Common myeloid progenitor, CD34-positive (primary cell): ENCODE data around the gene TBPL1.

ENCODE experiments used
- CTCF ChIA-PET: fragments of 350-600 bp; sonication (Branson Sonifier 250); formaldehyde crosslinking; loops from one replicate; lab custom pipeline; 2021; ENCODE audit warnings: antibody characterized with exemption; lab: Charles Lee
- POLR2A ChIA-PET: fragments of 350-600 bp; sonication (Branson Sonifier 250); formaldehyde crosslinking; loops from one replicate; lab custom pipeline; 2021; ENCODE audit warnings: antibody characterized with exemption; lab: Charles Lee
- DNase-seq, 3 donors: peaks; one replicate each; pipeline versions ENCODE4 v3.0.0 to v3.0.0-alpha.2; 2013
- H3K27ac ChIP-seq, 2 experiments: 1 replicate in 1 of 2; 2 replicates in 1 of 2; pipeline ENCODE4 v1.7.0; 2013; ENCODE audit warnings: inconsistent platforms in 2 of 2, low read length in 2 of 2, mild to moderate bottlenecking in 2 of 2, low read depth in 1 of 2, moderate library complexity in 1 of 2; ENCODE audit not compliant: severe bottlenecking in 2 of 2, insufficient read depth in 1 of 2, poor library complexity in 1 of 2
- H3K27me3 ChIP-seq, 5 experiments: replicated peaks in 2 of 5; 1 replicate in 3 of 5; 2 replicates in 2 of 5; pipeline versions ENCODE4 v1.6.1 to v1.7.0; 2013; ENCODE audit warnings: low read length in 4 of 5, mild to moderate bottlenecking in 2 of 5, moderate library complexity in 2 of 5, inconsistent platforms in 1 of 5; ENCODE audit not compliant: insufficient read depth in 5 of 5, control insufficient read depth in 4 of 5
- H3K36me3 ChIP-seq, 4 experiments: 1 replicate in 2 of 4; 2 replicates in 2 of 4; pipeline versions ENCODE4 v1.6.1 to v1.7.0; 2013; ENCODE audit warnings: low read length in 3 of 4, control low read depth in 1 of 4, mild to moderate bottlenecking in 1 of 4; ENCODE audit not compliant: control insufficient read depth in 4 of 4, insufficient read depth in 4 of 4
- H3K4me1 ChIP-seq, 4 experiments: 1 replicate in 3 of 4; 2 replicates in 1 of 4; pipeline versions ENCODE4 v1.6.1 to v1.7.1; 2013; ENCODE audit warnings: low read length in 3 of 4, mild to moderate bottlenecking in 3 of 4, control low read depth in 1 of 4, inconsistent platforms in 1 of 4, moderate library complexity in 1 of 4; ENCODE audit not compliant: control insufficient read depth in 4 of 4, insufficient read depth in 4 of 4; ENCODE audit errors: control extremely low read depth in 1 of 4
- H3K4me3 ChIP-seq, 7 experiments: 1 replicate in 4 of 7; 2 replicates in 3 of 7; pipeline versions ENCODE4 v1.5.1 to v1.7.0; 2013; ENCODE audit warnings: mild to moderate bottlenecking in 7 of 7, low read length in 6 of 7, moderate library complexity in 6 of 7, inconsistent platforms in 2 of 7, low read depth in 2 of 7, control low read depth in 1 of 7; ENCODE audit not compliant: insufficient read depth in 4 of 7, control insufficient read depth in 1 of 7; ENCODE audit errors: extremely low read depth in 1 of 7
- H3K9me3 ChIP-seq, 5 experiments: 1 replicate in 4 of 5; 2 replicates in 1 of 5; pipeline versions ENCODE4 v1.6.1 to v1.7.1; 2013; ENCODE audit warnings: low read length in 4 of 5, mild to moderate bottlenecking in 2 of 5, inconsistent platforms in 1 of 5, low read depth in 1 of 5, moderate library complexity in 1 of 5; ENCODE audit not compliant: control insufficient read depth in 4 of 5, insufficient read depth in 2 of 5; ENCODE audit errors: control extremely low read depth in 1 of 5
- WGBS: methylation state at CpG from one replicate; pipeline ENCODE4 v1.1.5; 2013; ENCODE audit not compliant: insufficient coverage; 5-methylcytosine and 5-hydroxymethylcytosine counted together

Gene TBPL1

DNA sequence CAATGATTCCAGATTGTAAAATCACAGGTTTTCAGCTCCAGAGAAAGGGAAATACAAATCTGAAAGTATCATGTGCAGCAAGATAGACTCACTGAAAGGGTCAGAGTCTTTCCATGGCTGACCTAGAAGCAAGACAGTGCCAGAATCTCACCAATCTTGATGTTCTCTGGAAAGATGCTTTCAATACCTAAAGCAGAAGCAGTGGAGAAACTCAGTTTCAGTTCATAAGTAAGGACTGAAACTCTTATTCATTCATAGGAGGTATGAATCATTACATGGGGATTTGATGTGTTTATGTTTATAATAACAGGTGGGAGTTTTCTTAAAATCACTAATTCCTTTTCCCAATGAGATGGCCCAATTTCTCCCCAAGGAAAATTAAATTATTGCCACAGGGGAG, 56.9 kb downstream of the TBPL1 start:
- ChIA-PET POLR2A (no interaction called here), CTCF (no interaction called here)
- Histone ChIP-seq H3K27ac (no peak overlapping the region), H3K9me3 (peaks cover 0 to 7% (median 5%) of the 10 kb centered on the region in 5 experiments), H3K4me1 (no peaks in the 10 kb centered on the region), H3K27me3 (peaks cover 0 to 42% (median 23%) of the 10 kb centered on the region in 5 experiments), H3K4me3 (no peak overlapping the region), H3K36me3 (no peaks in the 10 kb centered on the region)
- DNase-seq = no peak

DNA sequence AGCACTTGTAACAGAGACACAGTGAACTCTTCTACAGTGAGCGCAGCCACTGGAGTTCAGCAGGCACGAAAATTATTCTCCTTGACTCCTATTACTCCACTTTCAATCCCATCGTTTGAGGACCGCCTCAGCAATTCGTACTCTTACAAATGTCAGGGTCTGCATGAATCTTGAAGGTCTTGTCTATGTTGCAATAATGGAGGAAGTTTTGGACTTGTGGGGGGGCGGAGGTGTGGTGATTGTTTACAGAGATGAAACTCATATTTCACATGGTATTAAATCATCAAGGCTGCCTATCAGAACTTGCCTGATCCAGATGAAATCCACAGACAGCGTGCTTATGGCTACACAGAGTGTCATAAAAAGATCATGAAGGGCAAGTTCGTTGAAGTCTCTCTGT, 57.4 kb downstream of the TBPL1 start:
- WGBS = 100% methylated on average over 1 of the region's 8 CpGs
- CTCF ChIA-PET = no interaction called here
- H3K4me1 ChIP-seq = no peaks in the 10 kb centered on the region
- DNase-seq = no peak
- POLR2A ChIA-PET = no interaction called here
- peaks cover 0 to 43% (median 23%) of the 10 kb centered on the region in 5 experiments for H3K27me3 ChIP-seq
- H3K27ac ChIP-seq = no peak overlapping the region
- H3K9me3 ChIP-seq = peaks cover 0 to 7% (median 5%) of the 10 kb centered on the region in 5 experiments
- H3K4me3 ChIP-seq = no peak overlapping the region
- no peaks in the 10 kb centered on the region for H3K36me3 ChIP-seq

DNA sequence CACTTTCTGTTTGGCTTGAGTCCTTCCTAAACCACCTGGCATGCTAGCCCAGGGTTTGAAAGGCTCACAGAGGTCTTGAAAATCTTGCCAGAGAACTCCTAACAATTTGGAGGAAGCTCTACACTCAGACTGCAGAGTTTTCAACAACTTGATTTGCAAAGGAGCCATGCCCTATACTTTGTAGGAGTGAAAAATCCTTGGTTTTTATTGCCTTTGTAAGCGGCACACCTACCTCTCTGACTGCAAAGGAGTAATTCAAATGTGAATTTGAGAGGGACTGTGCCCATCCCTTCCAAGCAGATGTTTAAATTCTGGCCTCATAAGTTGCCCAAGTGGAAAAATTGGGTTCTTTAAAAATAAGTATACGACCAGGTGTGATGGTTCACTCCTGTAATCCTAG, 58.0 kb downstream of the TBPL1 start:
- ChIA-PET CTCF (no interaction called here), POLR2A (no interaction called here)
- peaks cover 0 to 7% (median 5%) of the 10 kb centered on the region in 5 experiments for H3K9me3 ChIP-seq
- 100% methylated on average over 2 of the region's 2 CpGs for whole genome bisulfite sequencing
- peaks cover 0 to 42% (median 21%) of the 10 kb centered on the region in 5 experiments for H3K27me3 ChIP-seq
- no peak overlapping the region for H3K27ac ChIP-seq
- DNase-seq = no peak
- H3K36me3 ChIP-seq = no peaks in the 10 kb centered on the region
- H3K4me3 ChIP-seq = no peak overlapping the region
- H3K4me1 ChIP-seq = no peaks in the 10 kb centered on the region

- Histone ChIP-seq H3K36me3 (no peaks in the 10 kb centered on the region), H3K4me1 (peaks cover 6 to 13% (median 10%) of the 10 kb centered on the region in 4 experiments), H3K27ac (no peak overlapping the region), H3K4me3 (no peak overlapping the region), H3K9me3 (no peaks in the 10 kb centered on the region), H3K27me3 (peaks cover 0 to 31% (median 8%) of the 10 kb centered on the region in 5 experiments)
- POLR2A ChIA-PET = no interaction called here
- WGBS = 100% methylated on average over 1 of the region's 3 CpGs
- CTCF ChIA-PET = interaction anchor here (0.8 kb wide), 2 partner anchors 11 to 49 kb away, joined by 3 read pairs; no protein-coding TSS in a partner anchor
- no peak for DNase-seq
Observed at GRCh38 chr6:134014588-134015137, 61.6 kb downstream of the TBPL1 start.

DNA sequence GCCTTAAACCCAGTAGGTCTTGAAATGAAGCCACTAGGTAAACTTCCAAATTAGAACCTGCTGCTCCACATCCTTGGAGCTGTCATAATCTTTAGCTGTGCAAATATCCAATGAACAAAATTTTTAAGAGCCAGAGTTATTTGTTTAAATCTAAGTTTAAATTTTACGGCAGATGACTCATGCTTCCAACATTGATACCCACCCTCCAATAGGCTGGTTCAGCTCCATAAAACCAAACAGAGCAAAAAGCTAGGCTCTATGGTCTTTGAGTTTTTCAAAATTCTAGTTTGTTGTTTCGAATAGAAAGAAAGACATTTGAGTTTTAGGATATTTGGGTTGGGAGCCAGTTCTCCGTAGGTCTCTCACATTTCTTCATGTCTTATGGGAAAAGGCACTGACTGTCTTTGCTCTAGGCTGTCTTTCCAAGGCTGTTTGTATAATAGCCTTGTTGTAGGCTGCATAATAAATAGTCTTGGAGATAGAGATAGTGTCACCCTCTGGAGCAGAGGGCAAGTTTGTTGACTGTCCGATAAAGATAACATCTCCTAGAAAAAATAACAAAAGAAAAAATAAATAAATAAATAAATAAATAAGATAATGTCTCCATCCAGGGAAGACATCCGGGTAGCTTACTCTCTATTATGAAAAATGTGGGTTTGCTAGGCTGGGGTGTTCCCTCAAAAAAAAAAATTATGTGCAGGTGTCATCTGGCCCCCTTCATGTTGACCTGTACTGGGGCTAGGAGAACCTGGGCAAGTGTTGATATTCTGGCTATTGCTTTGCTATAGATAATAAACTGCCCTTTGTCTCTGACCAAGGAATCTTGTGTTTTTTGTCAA, 62.9 kb downstream of the TBPL1 start:
- Histone ChIP-seq H3K4me3 (no peak overlapping the region), H3K27ac (no peak overlapping the region), H3K27me3 (peaks cover 0 to 32% (median 10%) of the 10 kb centered on the region in 5 experiments), H3K36me3 (no peaks in the 10 kb centered on the region), H3K9me3 (no peaks in the 10 kb centered on the region), H3K4me1 (peaks cover 9 to 17% (median 11%) of the 10 kb centered on the region in 4 experiments)
- 100% methylated on average over 2 of the region's 5 CpGs for WGBS
- DNase-seq = no peak
- CTCF ChIA-PET = interaction anchor here (0.6 to 2.5 kb wide), 4 partner anchors 12 to 93 kb away, joined by 3 to 17 read pairs (median 4); no protein-coding TSS in a partner anchor
- POLR2A ChIA-PET = no interaction called here

- ChIA-PET CTCF (interaction anchor here (1.3 to 2.5 kb wide), 2 partner anchors 12 kb away, joined by 4 to 17 read pairs; no protein-coding TSS in a partner anchor), POLR2A (no interaction called here)
- H3K4me1 ChIP-seq = peaks cover 14 to 23% (median 16%) of the 10 kb centered on the region in 4 experiments
- H3K4me3 ChIP-seq = no peak overlapping the region
- DNase-seq = no peak
- H3K9me3 ChIP-seq = no peaks in the 10 kb centered on the region
- no peaks in the 10 kb centered on the region for H3K36me3 ChIP-seq
- peaks cover 0 to 33% (median 9%) of the 10 kb centered on the region in 5 experiments for H3K27me3 ChIP-seq
- H3K27ac ChIP-seq = no peak overlapping the region
Observed at GRCh38 chr6:134016558-134016814, 63.5 kb downstream of the TBPL1 start.

GRCh38 chr6:134020071-134020470, 67.0 kb downstream of the TBPL1 start:
- WGBS = 86% methylated on average over 1 of the region's 1 CpG
- no peak overlapping the region for H3K27ac ChIP-seq
- POLR2A ChIA-PET = no interaction called here

More at GRCh38 chr6:134020071-134020470, 67.0 kb downstream of the TBPL1 start:
- no peak for DNase-seq
- no peaks in the 10 kb centered on the region for H3K9me3 ChIP-seq
- H3K27me3 ChIP-seq = peaks cover 0 to 38% (median 15%) of the 10 kb centered on the region in 5 experiments
- no peaks in the 10 kb centered on the region for H3K36me3 ChIP-seq
- H3K4me3 ChIP-seq = no peak overlapping the region
- peaks cover 20 to 29% (median 22%) of the 10 kb centered on the region in 4 experiments for H3K4me1 ChIP-seq
- CTCF ChIA-PET = interaction anchor here (0.8 to 1.9 kb wide), 4 partner anchors 17 to 77 kb away, joined by 3 to 4 read pairs (median 3); no protein-coding TSS in a partner anchor
